Measurements from ENCODE around the gene CENPB.

DNA sequence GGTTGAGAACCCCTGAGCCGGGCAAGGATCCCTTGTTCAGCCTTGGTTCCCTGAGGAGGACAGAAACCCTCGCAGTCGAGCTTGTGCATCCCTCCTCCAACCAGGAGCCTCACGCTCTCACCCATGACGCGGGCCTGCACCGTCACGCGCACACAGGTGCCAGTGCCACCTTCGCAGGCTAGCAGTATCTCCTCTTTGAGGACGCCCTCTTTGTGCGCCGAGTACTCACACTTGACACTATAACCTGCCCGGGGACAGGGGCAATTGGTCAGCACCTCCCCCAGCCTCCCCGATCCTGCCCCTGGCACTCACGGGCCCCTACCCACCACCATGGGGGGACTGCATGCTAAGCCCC lies 32.3 kb downstream of the CENPB start:
- TF ChIP-seq, protein P1, sequence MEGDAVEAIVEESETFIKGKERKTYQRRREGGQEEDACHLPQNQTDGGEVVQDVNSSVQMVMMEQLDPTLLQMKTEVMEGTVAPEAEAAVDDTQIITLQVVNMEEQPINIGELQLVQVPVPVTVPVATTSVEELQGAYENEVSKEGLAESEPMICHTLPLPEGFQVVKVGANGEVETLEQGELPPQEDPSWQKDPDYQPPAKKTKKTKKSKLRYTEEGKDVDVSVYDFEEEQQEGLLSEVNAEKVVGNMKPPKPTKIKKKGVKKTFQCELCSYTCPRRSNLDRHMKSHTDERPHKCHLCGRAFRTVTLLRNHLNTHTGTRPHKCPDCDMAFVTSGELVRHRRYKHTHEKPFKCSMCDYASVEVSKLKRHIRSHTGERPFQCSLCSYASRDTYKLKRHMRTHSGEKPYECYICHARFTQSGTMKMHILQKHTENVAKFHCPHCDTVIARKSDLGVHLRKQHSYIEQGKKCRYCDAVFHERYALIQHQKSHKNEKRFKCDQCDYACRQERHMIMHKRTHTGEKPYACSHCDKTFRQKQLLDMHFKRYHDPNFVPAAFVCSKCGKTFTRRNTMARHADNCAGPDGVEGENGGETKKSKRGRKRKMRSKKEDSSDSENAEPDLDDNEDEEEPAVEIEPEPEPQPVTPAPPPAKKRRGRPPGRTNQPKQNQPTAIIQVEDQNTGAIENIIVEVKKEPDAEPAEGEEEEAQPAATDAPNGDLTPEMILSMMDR (conservative IDR thresholded peaks at IDR 0.05; ENCODE audit: low read depth, low read length): no peak
- TF ChIP-seq EZH2 (IDR thresholded peaks at IDR 0.05; ENCODE audit: borderline replicate concordance, low read depth, low read length, poor library complexity, severe bottlenecking): no peak
